HG02884 (cell line): Measurements from ENCODE around the gene TMEM25.
"Not testable (repeated sequence)": the region's sequence is repeated elsewhere in the genome, so short reads cannot be mapped to it uniquely, and the experiment has no call there.

Experiments used
- ATAC-seq: cut with Tn5 transposase; IDR thresholded peaks from one replicate; pipeline ENCODE4 v1.9.1; 2021; ENCODE audit warnings: mild to moderate bottlenecking, moderate library complexity; ENCODE audit not compliant: unreplicated experiment

The TMEM25 gene

DNA sequence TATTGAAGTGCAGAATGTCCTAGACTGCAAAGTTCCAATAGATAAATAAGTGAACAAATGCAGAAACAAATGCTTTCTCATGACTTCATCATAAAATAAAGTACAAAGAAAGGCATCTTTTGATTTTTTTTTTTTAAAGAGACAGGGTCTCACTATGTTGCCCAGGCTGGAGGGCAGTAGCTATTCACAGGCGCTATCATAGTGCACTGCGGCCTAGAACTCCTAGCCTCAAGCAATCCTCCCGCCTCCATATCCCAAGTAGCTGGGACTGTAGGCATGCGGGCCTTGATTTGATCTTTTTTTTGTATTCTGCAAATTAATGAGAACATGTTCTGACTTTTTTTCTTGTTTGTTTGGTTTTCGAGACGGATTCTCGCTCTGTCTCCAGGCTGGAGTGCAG lies 43.6 kb downstream of the TMEM25 start:
- ATAC-seq = no peak

- not testable (repeated sequence) for ATAC-seq
Observed at GRCh38 chr11:118577995-118578394, 47.0 kb downstream of the TMEM25 start.

GRCh38 chr11:118581057-118581456 lies 50.1 kb downstream of the TMEM25 start:
- ATAC-seq = no peak
